GM10248 (cell line): ENCODE results near the gene TAC4.
"Not testable (repeated sequence)": the region's sequence is repeated elsewhere in the genome, so short reads cannot be mapped to it uniquely, and the experiment has no call there.

Experiments used
- CTCF ChIA-PET: fragments of 300-600 bp; sonication (Branson Sonifier 250); formaldehyde crosslinking; extraction: SDS; loops from one replicate; lab custom pipeline; 2021; ENCODE audit warnings: antibody characterized with exemption; lab: Yijun Ruan, JAX
- POLR2A ChIA-PET: fragments of 350-650 bp; sonication (Branson Sonifier 250); formaldehyde crosslinking; extraction: SDS; loops from one replicate; lab custom pipeline; 2020; ENCODE audit warnings: antibody characterized with exemption; lab: Yijun Ruan, JAX
- DNase-seq: peaks from one replicate; pipeline ENCODE4 v3.0.0; 2012; ENCODE audit errors: extremely low spot score
- CTCF ChIP-seq: IDR thresholded peaks from 2 replicates; pipeline ENCODE4 v1.5.1; 2012; ENCODE audit warnings: mild to moderate bottlenecking, low read depth; ENCODE audit errors: extremely low read depth, missing control alignments, control extremely low read depth

TAC4 gene

GRCh38 chr17:49834118-49834743 lies 13.6 kb downstream of the TAC4 start:
- no peak for TF ChIP-seq CTCF
- CTCF ChIA-PET: interaction anchor here (1.7 kb wide), 1 partner anchor 18 kb away, joined by 5 read pairs; no protein-coding TSS in a partner anchor
- POLR2A ChIA-PET: no interaction called here
- no peak for DNase-seq

GRCh38 chr17:49832840-49833599 lies 14.8 kb downstream of the TAC4 start:
- CTCF ChIA-PET: interaction anchor here (0.7 to 1.7 kb wide), 2 partner anchors 9 to 17 kb away, joined by 3 to 5 read pairs; no protein-coding TSS in a partner anchor
- DNase-seq: no peak
- TF ChIP-seq CTCF: no peak
- POLR2A ChIA-PET: no interaction called here

GRCh38 chr17:49830605-49831004 lies 17.3 kb downstream of the TAC4 start:
- CTCF ChIA-PET: interaction anchor here (0.7 to 1.7 kb wide), 3 partner anchors 166 to 261 kb away, joined by 3 to 4 read pairs (median 3); no protein-coding TSS in a partner anchor

GRCh38 chr17:49829026-49829425 lies 18.8 kb downstream of the TAC4 start:
- CTCF ChIA-PET: interaction anchor here (1.8 kb wide), 1 partner anchor 8 kb away, joined by 4 read pairs; no protein-coding TSS in a partner anchor
- TF ChIP-seq CTCF: no peak
- no peak for DNase-seq
- POLR2A ChIA-PET: no interaction called here

More at GRCh38 chr17:49830605-49831004, 17.3 kb downstream of the TAC4 start:
- POLR2A ChIA-PET: interaction anchor here (0.7 kb wide), 1 partner anchor 41 kb away, joined by 10 read pairs; no protein-coding TSS in a partner anchor
- no peak for TF ChIP-seq CTCF
- DNase-seq: no peak

GRCh38 chr17:49828325-49828724 lies 19.5 kb downstream of the TAC4 start:
- CTCF ChIA-PET, DNase-seq, POLR2A ChIA-PET: not testable (repeated sequence)

GRCh38 chr17:49825645-49826044 lies 22.2 kb downstream of the TAC4 start:
- TF ChIP-seq CTCF: no peak
- ChIA-PET CTCF (interaction anchor here (0.7 to 1.5 kb wide), 2 partner anchors 9 to 26 kb away, joined by 3 read pairs; no protein-coding TSS in a partner anchor), POLR2A (no interaction called here)
- DNase-seq: no peak

- no peak for DNase-seq
- ChIA-PET CTCF (interaction anchor here (0.7 to 1.0 kb wide), 2 partner anchors 9 to 253 kb away, joined by 3 read pairs; no protein-coding TSS in a partner anchor), POLR2A (no interaction called here)
- TF ChIP-seq CTCF: no peak
These were observed 24.3 kb downstream of the TAC4 start for GRCh38 chr17:49823614-49824013.
